Activated CD4-positive, CD25-positive, alpha-beta regulatory T cell treated with anti-CD3 and anti-CD28 coated beads, Interleukin-2, amount 50 U/mL, for 72 hours (primary cell): Measurements from ENCODE around the gene ZNF532.

Experiments
- DNase-seq: peaks from one replicate; pipeline ENCODE4 v3.0.0; 2021

The ZNF532 gene

DNA sequence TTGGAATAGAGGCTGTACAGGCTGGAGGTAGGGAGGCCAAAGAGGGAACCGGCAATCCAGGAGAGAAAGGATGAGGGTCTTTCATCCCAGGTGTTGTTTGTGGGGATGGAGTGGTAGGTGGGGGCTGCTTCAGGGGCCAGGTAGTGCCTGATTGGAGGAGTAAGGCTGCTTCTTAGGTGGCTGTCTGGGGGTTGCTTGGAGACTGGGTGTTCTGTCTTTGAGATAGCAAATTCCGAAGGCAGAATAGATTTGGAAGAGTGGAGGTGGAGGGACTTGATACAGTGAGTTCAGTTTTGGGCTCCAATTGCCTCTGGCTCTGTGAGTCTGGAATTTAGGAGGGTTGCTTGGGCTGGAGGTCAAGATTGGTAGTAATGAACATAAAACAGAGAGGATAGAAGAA is 5.9 kb downstream of the ZNF532 start:
- DNase-seq = no peak

DNA sequence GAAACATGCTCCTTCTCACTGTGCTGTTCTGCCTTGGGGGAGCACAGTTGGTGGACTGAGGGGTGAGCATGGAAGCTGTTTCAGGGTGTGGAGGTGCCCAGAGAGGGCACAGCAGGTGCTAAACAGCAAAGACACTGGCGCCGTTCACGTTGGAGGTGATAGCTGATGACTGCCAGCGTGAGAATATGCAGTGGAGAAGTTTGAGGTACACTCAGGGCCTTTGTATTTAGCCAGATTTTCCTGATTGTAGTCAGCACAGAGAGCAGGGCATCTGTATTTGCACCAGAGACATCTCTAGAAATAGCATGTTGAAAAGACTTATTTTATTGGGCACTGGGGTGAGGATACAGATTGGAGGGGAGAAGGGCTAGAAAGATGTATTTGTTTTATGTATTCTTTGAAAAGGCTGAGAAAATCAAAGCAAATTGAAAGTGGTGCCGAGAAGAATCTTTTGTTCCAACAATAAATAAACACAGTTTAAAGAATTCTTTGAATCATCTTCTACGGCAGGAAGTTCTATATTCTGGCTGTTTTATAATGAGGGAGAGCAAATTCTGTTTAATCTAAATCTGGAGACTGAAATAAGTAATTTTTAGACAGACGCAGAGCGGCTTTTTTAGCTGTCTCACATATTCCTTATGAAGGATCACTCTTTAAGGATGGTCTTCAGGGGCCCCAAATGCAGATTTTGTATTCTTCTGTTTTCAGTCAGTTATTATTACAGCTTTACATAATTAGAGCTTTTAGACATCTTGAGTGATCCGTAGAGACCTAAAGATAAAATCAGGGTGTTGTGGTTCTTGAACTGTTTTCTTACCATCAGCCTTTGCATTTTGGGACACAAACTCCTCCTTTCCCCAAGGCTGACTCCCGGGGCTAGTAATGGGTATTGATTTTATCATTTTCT is 7.1 kb downstream of the ZNF532 start:
- DNase-seq = no peak

DNA sequence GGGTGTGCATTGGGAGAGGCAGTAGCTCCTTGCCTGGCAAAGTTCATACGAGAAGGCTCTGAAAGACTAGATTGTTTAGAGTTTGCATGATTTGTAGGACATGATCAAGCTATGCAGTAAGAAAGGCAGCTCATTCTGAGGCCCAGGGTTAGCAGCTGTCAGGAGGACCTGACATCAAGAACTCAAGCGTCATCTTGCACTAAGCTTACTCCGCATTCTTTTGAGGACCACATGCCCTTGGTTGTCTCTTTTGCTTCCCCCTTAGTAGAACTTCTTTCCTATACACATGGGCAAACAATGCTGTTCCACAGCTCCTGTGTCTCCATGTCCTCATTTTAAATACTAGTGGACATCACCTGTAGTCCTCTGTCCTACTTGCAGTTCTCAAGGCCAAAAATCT is 14.0 kb downstream of the ZNF532 start:
- DNase-seq = no peak

DNA sequence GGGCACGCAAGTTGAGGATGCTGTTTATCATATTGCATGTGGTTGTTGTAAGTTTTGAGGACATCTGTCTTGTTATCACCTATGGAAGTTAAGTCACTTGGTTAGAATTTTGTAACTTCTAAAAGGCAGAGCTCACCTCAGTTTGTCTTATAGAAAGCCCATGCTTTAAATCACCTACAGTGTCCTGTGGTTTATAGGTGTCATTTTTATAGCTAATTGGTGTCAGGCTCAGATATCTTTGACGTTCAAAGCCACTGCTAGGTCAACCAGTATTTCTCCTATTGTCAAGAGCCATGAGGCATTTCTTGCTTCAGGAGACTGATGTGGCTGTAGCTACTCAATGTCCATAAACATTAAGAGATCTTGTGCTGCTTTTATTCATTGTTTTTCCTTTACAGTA is 16.8 kb downstream of the ZNF532 start:
- DNase-seq = no peak

DNA sequence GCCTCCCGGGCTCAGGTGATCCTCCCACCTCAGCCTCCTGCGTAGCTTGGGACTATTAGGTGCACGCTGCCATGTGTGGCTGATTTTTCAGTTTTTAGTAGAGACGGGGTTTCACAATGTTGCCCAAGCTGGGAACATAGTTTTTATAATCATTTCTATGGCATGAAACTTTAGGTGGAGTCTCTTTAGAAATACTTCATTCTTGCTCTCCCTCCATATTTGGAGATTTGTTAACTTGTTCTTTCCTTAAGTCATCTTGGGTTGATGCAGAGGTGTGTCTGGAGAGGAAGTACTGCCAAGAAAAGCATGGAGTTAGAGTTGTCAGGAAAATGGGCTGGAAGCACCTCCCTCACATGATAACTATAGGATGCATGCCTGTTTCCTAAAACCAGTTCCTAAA is 17.4 kb downstream of the ZNF532 start:
- DNase-seq = no peak

DNA sequence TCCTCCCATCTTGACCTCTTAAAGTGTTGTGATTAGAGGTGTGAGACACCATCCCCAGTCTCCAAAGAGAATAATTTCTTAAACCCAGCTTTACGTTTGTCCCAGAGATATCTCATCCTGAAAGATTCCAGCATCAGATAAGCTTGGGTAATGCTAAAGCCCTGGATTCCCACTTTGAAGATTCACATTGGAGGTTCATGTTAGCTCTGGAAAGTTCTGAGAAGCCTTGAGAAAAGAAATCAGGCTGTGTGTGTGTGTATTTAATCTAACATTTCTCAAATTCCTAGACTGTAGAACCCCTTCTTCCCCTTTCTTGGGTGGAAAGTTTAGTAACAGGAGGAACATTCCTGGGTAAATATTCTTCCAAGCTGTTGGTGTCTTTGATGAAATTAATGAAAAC is 18.0 kb downstream of the ZNF532 start:
- no peak for DNase-seq

DNA sequence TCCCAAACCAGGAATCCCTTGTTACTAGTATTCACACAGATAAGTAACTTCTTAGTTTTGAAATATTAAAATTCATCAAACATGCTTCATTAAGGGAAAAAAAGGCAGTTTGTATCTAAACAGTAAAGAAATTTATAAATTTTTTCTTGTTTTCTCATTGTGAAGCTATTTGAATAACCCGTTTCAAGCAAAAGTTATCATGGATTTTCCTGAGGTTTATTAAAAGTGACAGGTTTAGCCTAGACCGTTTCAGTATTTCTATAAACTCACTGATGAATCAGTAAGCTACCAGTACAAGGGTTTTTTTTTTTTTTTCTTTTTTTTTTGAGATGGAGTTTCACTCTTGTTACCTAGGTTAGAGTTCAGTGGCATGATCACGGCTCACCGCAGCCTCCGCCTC is 20.0 kb downstream of the ZNF532 start:
- no peak for DNase-seq

DNA sequence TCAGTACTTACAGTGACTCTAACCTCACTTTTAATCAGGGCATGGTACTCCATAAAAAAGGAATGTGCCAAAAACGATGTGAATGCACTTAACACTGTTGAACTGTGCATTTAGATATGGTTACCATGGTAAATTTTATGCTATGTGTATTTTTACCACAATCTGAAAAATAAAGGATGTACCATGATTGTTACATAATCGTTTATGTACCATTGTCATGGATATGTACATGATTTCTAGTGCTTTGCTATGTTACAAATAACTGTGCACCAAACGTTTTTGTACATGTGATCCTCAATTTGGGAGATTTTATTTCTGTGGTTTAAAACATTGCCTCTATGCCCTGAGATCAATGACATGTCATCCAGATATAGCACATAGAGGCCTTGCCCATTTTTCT is 21.8 kb downstream of the ZNF532 start:
- DNase-seq = no peak

DNA sequence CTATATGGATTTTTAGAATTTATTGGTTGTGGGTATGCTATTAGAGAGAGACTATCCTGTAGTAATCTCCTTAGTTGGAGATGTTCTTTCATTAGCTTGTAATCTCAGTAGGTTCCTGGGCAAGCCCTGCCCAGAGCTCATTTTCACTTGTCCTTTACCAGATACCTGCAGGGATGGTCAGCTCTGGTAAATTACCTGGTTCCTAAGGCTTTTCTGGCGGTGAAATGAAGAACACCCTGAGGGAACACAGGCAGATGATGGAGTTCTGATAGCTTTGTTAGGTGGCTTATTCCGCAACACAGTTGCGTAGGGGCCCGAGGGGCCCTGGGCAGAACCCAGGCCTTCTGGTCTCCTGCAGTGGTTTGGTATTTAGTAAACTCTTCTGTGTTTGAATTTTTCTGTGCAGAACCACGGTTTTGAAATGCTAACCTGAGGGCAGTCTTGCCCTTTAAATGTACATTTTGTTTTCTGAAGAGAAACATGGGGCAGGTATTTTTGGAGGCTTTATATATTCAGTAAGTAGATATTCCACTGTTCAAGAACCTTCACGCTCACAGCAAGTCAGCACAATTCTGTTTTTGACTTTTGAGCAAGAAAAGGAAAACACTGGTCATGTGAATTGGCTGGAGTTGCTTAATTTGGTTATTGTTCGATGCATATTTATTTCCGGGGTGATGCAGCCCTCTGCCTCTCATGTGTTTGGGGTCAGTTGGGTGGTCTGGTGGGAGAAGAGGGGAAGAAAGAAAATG is 22.4 kb downstream of the ZNF532 start:
- DNase-seq = no peak

DNA sequence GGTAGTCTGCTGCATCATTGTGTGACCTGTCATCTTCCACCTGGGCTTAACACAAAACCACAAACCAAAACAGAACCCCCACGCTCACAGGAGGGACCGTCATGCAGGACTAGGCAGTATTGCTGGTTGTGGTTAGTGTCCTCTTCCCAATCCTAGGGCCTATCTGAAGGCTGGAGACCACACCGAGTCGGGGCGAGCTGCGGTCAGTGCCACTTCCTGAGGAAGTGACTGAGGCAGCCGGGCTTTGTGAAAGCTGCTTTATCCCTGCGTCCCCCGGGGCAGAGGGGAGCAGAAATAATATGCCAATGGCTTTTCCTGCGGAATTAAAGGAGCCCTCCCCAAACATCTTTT is 22.9 kb downstream of the ZNF532 start:
- peak; percentile 37 for DNase-seq

DNA sequence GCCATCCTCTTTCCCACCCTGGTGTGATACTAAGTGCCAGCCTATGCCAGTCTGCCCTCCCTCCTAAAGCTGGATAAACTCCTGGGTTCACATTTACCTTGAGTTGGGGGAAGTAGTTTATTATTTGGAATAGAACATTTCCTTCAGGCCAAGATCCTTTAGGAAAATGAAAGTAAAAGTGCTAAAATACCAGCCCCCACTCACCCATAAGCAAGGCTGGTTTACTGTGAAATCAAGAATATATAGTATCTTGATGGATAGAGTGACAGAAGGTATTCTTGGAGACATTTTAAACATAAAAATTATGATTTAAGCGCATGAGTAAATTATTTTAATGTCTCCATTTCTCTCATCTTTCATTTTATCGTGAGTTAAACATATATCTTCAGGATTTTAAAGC is 27.1 kb downstream of the ZNF532 start:
- no peak for DNase-seq

DNA sequence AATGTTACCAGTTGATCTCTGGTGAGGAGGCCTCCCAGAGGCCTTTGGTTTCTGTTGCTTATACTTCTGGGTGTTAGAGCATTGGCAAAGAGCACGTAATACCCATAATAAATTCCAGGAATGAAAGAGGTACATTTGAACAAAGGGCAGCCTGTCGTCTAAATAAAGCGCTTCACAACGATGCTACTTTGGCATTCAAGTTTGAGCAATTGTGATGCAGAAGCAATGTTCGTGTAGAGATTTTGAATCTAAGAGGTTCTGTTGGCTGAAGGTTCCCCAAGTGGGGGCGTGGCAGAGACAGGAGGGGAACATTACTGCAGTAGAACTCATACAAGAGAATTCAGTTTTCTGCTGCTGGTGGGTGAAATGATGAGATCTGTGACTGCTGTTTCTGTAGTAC is 27.8 kb downstream of the ZNF532 start:
- no peak for DNase-seq

DNA sequence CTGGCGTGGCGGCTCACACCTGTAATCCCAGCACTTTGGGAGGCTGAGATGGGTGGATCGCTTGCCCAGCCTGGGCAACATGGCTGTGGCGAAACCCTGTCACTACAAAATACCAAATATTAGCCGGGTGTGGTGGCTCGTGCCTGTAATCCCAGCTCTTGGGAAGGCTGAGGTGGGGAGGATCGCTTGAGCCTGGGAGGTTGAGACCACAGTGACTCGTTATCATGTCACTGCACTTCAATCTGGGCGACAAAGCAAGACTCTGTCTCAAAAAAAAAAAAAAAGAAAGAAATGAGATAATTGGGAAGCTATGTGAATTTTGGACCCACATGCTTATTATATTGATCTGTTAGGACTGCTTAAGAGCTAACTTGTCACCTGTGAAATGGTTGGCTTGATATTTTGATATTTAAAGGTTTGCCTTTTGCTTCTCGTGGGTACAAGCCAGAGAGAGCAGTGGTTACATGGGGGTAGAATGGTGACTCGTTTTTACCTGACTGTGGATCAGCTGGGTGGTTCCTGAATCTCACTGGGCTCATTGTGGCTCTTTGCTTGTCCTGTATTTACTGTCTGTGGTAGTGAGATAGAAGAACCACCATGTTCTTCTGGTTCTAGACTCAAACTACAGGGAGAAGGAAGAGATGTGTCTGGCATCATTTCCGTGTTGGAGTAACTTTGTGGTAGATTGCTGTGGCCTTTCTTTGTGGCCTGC is 28.9 kb downstream of the ZNF532 start:
- DNase-seq = no peak

DNA sequence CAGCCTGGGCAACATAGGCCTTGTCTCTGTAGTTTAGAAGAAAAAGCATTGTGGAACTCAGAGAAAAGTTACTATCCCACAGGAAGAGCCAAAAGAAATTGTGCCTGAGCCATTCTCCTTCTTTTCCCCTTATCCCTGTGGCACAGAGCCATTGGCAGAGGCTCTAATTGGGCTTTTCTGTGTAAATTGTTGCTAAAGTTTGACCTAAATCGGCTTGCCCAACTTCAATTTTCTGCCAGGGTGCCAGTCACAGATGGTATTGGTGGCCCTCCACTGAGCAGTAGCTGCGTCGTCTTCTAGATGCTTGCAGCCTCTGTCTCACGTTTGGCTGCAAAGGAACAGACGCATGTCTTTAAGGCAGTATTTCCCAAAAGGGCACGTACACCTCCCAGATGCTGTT is 30.3 kb downstream of the ZNF532 start:
- DNase-seq = no peak

DNA sequence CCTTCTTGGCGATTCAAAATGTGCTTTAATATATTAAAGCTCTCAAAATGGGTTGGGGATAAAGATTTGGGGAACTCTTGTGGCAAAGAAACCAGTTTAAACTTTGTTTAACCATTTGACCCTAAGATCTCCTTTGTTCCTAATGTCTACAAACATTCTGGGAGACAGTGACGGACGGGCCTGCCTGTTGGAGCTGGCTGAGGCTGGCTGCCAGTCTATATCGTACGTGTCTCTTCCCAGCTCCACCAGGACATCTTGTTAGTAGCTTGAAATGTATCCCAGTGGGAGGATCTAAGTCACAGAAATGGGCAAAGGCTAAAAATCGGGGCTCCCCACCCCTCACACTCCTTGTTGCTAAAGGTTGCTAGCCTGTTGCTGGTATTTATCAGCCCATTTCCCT is 30.7 kb downstream of the ZNF532 start:
- DNase-seq = no peak

DNA sequence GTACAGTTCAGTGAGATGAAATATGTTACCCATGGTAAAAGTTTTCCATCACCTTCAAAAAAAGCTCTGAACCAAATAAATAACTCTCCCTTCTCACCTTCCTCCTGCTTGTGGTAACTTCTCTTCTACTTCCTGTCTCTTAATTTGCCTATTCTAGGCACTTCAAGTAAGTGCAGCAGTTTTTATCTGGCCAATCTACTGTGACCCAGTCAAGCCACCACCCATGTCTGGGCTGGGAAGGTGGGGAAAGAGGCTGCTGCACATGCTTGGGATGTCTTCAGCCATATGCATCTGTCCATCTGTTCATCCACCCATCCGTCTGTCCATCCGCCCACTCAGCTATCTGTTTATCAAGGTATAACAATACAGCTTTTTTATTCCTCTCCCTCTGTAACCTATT is 31.6 kb downstream of the ZNF532 start:
- no peak for DNase-seq

DNA sequence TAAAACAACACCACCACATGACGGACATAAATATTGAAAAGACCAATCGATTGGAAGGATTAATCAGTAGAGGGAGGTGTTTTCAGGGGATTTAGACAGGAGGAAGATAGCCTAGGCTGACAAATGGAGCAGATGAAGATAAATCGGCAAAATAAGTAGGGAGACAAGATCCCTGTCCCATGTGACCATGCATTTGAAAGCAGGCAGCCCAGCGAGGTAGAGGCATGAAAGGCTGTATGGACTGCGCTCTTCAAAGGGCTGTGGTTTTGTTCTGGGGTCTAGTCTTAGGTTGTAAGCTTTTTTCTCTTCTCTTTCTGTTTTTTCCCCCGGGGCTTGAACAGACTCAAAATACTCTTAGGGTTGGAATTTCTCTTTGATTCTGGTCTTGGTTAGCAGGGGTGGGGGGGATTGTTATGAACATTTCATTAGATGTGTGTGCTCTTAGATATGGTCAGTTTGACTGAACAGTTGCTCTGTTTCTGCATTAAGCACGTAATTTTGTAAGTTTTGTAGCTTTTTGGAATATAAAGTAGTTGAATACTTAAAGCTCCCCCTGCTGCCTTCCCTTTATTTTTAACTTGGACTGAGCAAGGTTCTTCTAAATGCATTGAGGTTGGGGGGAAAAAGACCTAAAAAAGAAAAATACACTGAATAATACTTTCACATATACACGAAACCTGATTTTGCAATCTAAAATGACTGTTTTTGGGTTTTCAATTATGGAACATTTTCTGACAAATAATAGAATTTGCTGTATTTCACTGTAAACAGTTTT is 32.2 kb downstream of the ZNF532 start:
- no peak for DNase-seq

DNA sequence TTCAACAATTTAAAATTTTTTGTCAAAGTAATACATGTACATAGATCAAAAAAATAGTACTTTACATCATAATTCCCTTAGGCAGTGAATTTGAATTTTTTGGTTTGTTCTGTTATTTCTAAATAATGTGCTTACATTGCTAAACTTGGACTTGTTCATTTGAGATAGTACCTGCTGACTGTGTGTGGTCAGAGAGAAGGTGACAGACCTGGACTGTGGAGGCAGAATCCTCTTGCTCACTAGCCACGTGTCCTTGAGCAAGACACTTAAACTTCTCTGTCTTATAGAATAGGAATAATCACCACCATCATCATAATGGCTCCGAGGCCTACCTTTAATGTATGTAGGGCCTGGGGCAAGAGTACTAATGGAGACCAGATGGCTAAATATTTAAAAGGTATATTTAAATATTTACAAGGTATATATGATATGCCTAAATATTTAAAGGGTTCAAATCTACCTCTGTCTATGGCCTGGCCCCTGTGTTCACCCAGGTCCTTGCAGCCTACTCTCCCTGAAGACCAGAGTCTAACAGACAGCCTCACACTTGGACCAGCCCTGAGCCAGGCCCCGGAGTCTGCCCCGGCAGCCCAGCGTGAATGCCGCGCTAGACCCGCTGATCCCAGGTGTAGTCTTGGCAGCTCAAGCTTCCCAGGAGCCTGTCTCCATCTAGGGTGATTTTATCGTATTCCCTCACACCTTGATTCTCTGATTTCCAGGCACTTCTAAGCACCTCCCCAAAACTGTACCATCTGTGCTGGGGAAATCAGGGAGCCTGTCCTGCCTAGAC is 33.5 kb downstream of the ZNF532 start:
- DNase-seq = no peak

DNA sequence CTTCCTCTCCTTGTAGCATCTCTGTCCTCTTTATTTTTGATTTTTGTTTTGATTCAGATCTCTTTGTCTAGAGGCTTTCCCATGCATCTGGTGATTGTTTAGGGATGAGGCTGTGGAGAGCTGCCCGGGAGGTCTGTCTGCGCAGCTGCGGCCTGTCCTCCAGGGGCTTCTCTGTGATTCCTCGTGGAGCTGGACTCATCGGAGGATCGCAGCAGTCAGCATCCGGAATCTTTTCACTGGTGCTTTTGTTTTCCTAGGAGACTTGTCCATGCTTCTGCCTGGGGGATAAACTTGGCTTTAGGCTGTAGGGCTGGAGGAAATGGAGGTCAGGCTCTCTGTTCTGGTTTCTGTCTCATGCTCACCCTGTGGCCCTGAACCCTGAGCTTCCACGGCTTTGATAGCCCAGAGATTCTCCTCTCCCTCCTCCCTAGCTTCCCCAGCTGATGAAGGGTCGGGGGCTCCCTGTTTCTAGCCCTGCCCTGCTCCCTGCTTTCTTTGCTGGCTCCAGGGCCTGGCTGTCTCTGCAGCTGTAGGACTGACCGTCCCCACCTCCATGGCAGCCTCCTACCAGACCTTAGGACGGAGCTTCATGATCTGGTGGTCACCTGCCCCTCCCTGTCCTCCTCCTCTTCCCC is 35.5 kb downstream of the ZNF532 start:
- no peak for DNase-seq

DNA sequence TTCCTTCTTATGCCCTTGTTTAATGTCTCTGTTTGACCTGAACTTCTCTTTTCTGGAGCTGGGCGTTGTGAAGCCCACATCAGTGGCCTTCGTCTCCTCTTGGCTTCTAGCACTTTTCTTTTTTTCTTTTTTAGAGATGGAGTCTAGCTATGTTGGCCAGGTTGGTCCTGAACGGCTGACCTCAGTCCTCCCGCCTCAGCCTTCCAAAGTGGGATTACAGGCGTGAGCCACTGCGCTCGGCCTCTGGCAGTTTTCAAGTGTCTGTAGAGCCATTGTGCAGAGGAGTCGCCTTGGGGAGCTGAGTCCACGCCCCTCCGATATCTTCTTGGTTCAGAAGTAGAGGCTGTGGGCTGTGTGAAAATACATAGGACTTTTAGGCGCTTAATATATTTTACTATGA is 36.5 kb downstream of the ZNF532 start:
- DNase-seq = no peak

DNA sequence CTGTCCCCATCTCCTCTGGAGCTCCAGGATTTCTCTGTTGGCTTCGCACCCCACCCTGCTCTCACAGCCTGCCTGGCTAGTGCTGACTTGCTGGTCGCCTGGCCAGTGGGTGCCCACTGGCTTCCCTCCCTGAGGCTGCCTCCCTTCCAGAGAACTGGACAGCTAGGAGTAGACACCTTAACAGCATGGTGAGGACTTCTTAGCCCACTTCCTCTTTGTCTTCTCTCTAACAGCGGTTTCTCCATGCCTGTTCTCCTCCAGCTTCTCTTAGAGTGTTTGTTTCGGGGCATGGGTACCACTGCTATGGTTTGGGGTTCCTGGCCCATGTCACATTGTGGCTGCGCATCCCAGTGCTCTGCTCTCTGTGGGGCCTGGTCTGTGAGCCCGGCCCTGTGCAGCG is 37.1 kb downstream of the ZNF532 start:
- no peak for DNase-seq

DNA sequence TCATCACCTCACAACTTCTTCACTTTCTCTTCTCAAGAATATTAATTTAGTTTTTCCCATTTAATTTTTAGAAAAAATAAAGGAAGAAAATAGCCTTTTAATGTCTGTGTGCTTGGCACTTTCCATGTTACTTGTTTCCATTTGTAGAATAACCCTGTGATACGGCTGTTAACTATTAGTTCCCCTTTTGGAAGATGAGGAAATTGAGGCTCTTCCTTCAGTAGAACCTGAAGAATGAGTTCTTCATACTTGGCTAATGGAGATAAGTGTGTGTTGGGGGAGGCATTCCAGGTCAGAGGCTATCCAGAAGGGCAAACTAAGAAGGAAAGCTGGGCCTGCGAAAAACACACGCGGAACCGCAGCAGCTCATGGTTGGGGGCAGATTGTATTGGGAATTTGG is 38.3 kb downstream of the ZNF532 start:
- DNase-seq = no peak
